Activated CD8-positive, alpha-beta memory T cell treated with anti-CD3 and anti-CD28 coated beads, Interleukin-2, amount 50 U/mL, for 24 hours (primary cell): ENCODE measurements around the gene CBS.
A peak's percentile ranks its signal among the peaks of the same experiment; 100 is the strongest.
"Not testable (repeated sequence)": the region's sequence is repeated elsewhere in the genome, so short reads cannot be mapped to it uniquely, and the experiment has no call there.

Source experiments
- DNase-seq: peaks from one replicate; pipeline ENCODE4 v3.0.0-alpha.2; 2020; ENCODE audit errors: extremely low read depth

CBS gene

DNA sequence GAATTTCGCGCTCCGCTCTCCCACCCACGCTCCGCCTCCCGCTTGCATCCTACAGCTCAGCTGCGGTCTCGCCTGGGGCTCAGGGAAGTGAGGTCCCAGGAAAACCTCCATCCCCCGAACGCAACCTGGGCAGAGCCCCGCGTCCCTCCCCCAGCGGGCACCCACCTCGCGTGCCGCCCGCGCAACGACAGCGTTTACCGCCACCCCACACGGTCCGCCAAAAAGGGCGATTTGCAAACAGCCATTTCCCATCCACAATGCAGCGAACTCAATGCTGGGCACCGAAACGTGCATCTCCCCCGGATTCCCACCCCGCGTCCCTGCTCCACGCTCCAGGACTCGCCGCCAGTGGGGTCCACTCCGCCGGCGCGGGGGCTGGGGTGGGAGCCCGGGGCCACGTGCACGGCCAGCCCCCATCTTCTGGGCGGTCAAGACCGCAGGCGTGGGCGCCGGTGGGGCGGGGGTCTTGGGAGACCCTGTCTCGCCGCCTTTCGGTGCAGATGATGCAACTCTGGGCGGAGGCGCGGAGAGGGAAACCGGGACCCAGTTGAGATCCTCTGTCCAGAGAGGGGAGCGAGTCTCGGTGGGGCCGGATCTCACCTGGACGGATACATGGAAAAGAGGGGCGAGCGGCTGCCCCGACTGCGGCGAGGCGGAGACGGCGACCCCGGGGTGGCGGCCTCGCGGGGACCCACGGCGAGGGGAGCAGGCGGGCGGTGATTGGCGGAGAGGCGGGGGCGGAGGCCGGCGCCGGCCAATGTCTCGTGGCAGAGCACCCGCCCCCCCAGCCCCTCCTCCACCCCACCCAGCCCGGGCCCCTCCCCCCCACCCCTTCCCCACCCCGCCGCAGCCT lies at the start of gene CBS:
CBS (minus strand) TSS at position 666 of the 853 bp plus-strand sequence. CDS start 3,642 bp downstream, outside the sequence.
- not testable (repeated sequence) for DNase-seq

GRCh38 chr21:43115956-43116355 lies 40.3 kb upstream of the CBS start:
- DNase-seq = not testable (repeated sequence)

DNA sequence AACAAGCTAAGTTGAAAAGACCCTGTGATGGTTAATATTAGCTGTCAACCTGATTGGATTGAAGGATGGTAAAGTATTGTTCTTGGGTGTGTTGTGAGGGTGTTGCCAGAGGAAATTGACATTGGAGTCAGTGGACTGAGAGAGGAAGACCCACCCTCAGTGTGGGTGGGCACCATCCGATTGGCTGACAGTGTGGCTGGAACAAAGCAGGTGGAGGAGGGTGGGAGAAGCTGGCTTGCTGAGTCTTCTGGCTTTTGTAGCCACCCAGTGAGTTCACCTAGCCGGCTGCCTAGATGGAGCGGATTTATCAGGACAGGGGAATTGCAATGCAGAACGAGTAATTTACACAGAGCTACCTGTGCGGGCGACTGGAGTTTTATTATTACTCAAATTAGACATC lies 38.8 kb upstream of the CBS start:
- DNase-seq = not testable (repeated sequence)

DNA sequence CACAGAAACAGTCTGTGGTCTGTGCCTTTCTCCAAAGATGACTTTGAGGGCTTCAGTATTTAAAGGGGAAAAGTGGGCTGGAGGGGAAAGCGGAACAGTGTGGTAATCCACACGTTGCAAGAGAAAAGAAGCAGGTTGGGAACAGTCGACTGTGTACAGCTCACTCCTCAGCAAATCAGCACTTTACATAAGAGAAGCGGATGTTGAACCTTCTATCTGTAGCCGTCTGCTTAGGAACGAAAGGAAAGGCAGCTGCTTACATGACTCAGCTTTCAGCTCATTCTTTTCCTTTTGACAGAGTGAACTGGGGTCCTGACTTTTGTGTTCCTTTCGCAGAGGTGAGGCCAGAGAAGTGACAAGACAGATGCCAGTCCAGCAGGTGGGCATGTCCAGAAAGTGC lies 33.4 kb upstream of the CBS start:
- DNase-seq = not testable (repeated sequence)

DNA sequence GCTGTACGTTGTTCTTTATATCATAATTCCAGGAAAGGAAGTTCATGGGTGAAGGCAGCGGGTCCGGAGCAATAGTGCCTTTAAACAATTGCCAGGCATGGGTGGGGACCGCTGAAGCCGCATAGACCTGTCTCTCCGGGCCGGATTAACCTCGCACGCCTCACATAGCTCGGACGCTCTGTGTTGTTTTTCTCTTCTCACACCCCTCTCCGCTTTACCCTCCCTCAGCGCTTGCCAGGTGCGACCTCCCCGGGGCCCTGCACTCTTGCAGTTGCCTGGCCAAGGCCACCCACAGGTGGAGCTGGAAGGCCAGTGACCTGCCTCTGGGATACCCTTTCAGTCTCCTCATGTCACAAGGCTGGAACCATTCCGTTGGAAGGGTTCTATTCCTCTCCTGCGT lies 32.5 kb upstream of the CBS start:
- not testable (repeated sequence) for DNase-seq

- not testable (repeated sequence) for DNase-seq
Measured at GRCh38 chr21:43107794-43108137, 32.1 kb upstream of the CBS start.

DNA sequence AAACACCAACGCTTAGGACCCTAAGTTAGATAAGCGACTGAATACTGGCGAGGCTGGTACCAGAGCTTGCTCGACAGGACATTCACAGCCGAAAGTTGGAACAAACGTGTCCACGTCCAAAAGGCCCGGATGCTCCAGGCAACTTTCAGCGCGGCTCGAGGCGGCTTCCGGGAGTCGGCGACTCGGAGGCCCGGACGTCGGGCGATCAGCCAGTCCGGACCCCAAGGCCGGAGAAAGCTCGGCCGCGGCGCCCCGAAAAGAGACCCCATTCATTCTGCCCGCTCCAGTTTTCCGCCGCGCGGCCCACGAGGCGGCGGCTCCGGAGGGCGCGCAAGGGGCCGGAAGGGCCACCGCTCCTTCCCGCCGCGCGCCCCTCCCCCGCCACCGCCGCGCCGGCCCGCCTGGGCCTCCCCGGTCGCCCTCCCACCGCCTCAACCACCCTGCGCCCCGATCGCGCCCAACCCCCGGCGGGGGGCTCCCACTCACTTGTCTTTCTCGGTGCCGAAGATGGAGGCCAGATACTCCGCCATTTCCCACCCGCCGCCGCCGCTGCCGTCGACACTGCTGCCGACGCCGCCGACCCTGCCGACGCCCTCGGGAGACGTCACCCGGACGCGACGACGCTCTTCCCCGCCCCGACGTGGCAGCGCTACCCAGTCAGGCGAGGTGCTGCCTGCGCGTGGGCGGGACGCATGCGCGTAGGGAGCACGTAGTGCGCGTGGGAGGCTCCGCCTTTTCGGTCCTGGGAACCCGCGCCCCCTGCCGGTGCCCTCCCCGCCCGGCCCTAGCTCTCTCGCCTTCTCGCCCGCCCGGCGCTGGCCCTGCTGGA lies 31.5 kb upstream of the CBS start, which contains the start of gene U2AF1:
U2AF1 (minus strand) TSS at position 606 of the 829 bp plus-strand sequence; CDS start at position 530, 76 bp downstream.
- peak; percentile 25 for DNase-seq

GRCh38 chr21:43104642-43105041 lies 29.0 kb upstream of the CBS start:
- DNase-seq = not testable (repeated sequence)

- not testable (repeated sequence) for DNase-seq
Measured at GRCh38 chr21:43102281-43102680, 26.6 kb upstream of the CBS start.

- DNase-seq = not testable (repeated sequence)
Measured at GRCh38 chr21:43101676-43102075, 26.0 kb upstream of the CBS start.

GRCh38 chr21:43101000-43101399 lies 25.4 kb upstream of the CBS start:
- DNase-seq = not testable (repeated sequence)

DNA sequence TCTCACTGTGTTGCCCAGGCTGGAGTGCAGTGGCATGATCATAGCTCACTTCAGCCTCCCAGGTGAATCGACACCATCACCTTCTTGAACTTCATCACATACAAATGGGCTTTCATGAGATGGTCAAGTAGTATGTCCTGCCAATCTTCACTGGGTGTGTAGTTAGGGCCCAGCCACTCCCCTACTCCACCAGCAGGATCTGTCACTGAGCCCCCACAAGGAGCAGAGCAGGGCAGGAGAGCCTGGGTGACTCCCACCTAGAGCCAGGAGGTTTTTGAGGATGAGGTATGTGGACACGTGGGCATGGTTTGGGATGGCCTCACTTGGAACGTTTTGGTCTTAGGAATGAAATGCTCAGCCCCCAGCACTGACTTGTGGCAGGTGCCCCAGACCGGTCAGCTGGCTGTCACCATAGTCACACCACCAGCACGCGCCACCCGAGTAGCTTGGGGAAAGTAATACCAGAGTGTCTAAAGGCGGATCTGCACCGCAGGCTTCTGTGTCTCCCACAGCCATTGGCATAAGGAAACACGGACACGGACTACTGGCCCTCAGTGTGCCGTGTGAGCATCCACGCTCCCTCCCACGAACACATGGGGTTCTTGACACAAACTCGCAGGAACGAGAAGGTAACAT lies 16.5 kb upstream of the CBS start:
- not testable (repeated sequence) for DNase-seq

GRCh38 chr21:43090947-43091346 lies 15.3 kb upstream of the CBS start:
- DNase-seq = not testable (repeated sequence)

DNA sequence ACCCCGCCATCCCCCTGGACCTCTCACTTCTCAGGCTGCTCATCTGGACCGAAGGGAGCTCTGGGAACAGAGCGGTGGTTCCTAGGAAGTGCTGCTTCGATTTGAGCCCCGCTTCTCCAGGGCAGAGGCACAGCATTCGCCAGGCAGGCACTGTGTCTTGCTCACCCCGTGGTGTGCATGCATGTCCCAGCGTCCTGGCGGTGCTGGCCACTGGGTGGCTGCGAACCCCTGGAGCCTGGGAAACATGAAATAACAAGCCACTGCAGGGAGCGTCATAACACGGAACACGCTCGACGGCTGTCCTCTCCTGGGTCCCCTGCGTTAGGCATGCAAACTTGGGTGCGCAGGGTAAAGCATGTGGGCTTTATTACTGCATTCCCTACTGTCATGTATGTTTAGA lies 13.8 kb upstream of the CBS start:
- DNase-seq = not testable (repeated sequence)

- not testable (repeated sequence) for DNase-seq
Measured at GRCh38 chr21:43082587-43083300, 7.1 kb upstream of the CBS start.

GRCh38 chr21:43076643-43077042 lies 1.0 kb upstream of the CBS start:
- not testable (repeated sequence) for DNase-seq

DNA sequence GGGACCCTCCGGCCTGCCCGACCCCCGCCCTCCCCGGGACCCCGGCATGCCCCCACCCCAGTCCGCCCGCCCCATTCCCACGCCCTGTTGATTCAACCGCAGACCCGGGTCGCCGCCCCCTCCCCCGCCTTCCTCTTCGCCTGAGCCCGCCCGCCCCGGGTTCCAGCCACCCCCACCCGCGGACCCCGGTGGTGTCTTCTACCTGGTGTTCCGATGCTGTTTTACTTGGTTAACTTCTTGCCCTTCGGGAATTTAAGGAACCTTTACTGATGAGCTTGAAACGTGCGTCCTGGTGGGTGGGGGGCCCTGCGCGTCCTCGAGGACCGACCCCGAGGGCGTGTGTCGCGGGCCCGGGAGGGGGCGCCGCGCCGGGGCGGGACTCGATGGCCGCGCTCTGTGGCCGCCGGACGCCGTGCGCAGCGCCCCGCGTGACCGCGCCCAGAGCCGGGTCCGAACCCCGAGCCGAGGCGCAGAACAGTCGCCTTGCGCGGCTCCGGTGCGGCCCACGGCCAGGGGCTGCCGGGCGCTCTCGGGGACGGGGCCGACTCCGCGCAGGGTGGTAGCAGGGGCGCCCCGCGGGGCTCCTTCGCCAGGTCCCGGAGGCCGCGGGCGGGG lies 495 bp upstream of the CBS start:
- DNase-seq = not testable (repeated sequence)

GRCh38 chr21:43074401-43075169 lies 1.1 kb downstream of the CBS start:
- DNase-seq = not testable (repeated sequence)

- DNase-seq = not testable (repeated sequence)
Measured at GRCh38 chr21:43072742-43073141, 2.9 kb downstream of the CBS start.

DNA sequence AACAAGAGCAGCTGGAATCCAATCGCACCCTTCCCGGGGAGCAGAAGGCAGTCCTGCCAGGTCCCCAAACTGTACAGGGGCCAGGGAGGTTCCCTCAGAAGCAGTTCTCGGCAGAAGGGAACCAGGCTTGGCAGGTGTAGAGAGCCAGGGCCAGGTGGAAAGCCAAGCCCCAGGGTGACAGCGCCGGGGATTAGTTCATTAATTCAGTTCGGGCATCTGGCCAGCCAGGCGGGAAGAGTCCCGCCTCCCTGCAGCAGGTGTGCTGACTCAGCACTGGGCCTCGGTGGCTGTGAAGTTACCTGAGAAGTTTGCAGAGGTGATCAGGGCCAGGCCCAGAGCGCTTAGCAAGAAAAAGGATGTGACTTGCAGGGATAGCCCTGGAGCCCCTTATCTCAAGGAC lies 6.0 kb downstream of the CBS start:
- not testable (repeated sequence) for DNase-seq
